ENCODE results near the gene SUPT3H.
A peak's percentile ranks its signal among the peaks of the same experiment; 100 is the strongest.

The SUPT3H gene

DNA sequence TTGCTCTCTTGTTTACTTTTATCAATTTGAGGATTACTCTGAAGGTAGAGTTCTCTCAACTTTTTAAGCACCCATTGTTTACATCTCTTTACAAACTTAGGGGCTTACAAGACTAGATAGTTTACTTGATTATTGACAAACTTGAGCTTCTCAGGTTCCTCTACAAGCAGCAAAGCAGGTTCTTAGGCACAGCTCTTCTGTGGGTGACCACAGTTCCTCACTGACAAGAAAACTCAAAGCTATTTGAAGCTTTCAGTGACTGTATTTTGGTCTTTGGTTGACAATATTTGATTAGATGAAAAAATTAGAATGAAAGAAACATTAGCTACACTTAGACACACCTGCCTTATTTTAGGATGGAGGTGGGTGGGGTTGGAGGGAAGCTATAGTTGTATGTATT is 376.9 kb downstream of the SUPT3H start:
- no peak for DNase-seq (ENCODE audit: low spot score)

DNA sequence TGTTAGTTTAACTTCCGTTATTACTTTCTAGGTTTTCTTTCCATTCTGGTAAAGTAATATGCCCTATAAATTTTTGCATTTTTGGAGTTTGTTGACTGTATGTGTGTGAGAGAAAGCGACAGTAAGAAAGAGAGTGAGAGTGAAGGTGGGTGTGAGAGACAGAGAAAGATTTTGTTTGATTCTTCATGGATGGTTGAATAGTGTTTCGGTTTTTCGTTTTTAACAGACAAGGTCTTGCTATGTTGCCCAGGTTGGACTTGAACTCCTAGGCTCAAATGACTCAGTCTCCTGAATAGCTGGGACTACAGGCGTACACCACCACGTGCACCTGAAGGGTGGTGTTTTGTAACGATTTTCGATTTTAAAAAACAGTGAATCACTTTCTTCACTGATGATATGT is 378.7 kb downstream of the SUPT3H start:
- no peak for DNase-seq (ENCODE audit: low spot score)

DNA sequence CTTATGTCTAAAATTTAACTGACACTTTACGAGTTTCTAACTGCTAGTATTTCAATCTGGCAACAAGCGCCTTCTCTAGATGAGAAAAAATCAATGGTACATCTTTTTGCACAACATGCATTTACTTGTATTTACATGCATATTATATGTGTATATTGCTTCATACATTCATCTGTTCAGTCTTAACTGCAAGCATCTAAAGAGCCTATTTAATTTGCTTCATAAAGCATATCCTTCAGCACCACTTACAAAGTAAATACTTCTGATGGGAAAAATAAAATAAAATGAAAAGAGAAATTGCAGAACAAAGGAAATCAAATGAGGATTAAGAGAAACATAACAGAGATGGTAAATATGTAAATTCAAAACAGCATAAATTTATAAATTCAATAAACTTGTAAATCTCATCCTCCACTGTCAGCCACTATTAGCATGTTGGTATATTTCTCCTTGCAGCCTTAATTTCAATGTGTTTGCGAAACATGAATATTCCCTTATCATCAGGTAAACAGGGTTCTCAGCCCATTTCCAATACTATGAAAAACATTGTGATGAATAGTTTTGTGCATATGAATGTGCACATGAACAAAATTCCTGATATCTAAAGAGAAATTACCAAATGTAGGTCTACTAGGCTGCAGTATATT is 382.1 kb downstream of the SUPT3H start:
- no peak for DNase-seq (ENCODE audit: low spot score)

DNA sequence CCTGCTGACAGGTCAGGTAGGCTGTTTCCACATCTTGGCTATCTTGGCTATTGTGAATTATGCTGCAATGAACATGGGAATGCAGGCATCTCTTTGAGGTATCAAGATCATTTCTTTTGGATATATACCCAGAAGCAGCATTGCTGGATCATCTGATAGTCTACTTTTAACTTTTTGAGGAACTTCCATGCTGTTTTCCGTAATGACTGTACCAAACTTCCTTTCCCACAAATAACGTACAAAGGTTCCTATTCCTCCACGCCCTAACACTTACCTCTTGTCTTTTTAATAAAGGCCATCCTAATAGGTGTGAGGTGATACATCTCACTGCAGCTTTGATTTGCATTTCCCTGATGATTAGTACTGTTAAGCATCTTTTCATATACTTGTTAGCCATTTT is 388.3 kb downstream of the SUPT3H start:
- no peak for DNase-seq (ENCODE audit: low spot score)

DNA sequence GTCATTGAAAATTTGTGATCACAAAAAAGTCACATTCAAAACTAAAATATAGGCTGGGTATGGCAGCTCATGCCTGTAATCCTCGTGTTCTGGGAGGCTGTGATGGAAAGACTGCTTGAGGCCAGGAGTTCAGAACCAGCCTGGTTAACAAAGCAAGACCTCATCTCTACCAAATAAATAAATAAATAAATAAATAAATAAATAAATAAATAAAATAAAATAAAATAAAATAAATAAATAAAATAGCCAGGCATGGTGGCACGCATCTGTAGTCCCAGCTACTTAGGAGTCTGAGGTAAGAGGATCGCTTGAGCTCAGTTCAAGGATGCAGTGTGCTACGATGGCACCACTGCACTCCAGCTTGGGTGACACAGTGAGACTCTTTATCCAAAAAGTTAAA is 392.7 kb downstream of the SUPT3H start:
- no peak for DNase-seq (ENCODE audit: low spot score)

DNA sequence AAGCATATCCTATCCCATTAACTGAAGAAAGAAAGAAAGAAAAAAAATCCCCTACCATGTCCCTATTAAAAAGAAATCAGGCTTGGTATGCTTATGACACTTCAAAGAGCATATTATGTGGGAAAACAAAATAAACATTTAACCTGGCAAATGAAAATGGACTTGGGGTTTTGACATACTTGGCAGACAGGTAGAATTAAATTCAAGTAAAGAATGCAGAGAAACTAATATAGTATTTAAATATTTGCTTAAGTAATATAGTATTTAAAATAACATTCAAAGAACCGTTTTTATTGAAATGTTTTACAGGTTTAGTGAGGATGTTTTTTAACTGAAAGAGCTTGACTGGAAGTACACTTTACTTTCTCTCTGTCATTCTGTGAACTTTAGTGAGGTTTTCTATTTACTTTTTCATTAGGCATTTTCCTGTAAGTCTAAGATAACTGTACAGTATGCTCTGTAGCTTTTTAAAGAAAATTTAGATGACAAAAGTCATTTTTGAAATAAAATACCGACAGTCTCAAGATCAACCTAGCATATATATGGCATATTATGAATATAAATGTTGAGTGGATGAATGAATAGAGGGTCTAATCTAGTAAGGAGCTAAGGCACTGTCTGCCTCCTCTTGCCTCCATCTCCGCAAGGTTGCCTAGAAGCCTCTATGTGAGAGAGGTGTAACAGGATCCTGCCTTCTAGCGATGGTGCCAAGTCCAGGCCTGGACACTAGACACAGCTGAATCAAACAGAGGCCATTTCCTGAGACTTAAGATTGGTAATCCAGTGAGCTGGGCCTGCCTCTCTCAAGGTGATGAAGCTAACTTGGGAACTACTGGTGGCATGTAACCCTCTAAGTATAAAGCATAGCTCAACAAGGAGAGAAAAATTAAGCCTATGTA is 394.0 kb downstream of the SUPT3H start:
- no peak for DNase-seq (ENCODE audit: low spot score)

DNA sequence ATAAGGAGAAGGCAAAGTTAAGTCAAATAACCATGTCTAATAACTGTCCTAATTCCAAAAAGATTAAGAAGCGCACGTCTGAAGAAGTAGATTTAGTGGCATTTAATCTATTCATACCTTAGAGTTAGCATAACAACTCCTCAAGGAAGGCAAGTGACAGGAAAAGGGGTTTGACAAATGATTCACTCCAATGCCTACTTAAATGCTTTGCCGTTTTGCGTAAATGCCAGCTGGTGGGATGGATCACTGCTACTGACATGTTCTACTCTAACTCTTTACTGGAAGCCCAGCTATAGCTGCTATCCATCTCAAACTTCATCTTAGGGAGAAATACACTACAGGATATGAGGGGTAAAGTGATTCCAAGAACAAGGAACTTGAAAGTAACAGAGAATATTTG is 396.9 kb downstream of the SUPT3H start:
- no peak for DNase-seq (ENCODE audit: low spot score)

DNA sequence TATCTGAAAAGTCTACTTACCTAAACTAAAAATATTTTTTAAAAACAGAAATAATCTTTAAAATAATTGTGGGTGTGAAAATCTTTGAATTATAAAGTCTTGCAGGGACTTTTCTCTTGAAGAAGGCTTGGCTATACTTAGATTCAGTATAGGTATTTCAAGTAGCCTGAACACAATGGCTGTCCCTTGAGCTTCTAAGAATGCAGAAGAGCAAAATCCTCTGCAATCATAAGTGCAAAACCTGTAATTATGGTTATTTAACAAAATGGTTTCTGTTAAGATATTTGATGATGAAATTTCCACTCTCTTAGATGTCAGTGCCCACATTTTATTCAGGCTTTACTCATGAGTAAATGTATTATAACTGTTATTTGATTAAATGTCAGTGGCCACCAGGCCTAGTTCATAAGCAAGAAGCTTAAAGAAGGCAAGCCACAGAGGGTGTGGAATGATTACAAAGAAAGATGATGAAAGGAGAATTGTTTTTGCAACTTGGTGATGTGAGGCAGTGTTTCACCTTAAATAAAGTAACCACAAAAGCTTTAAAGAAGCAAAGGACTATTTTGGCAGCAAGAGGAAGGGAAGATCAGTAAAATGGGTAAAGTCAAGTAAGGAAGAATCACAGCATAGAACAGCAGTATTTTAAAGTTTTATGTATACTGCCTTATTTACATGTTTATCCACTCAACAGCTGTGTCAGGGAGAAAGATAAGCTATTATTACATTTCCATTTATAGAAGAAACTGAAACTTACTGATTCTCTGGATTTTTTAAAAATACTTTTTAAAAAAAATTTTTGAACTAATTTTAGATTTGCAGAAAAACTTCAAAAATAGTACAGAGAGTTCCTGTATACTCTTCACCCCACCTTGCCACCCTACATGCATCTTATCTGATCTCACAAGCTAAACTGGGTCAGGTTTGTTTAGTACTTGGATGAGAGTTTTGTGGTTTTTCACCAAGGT is 400.8 kb downstream of the SUPT3H start:
- DNase-seq (ENCODE audit: low spot score): no peak

DNA sequence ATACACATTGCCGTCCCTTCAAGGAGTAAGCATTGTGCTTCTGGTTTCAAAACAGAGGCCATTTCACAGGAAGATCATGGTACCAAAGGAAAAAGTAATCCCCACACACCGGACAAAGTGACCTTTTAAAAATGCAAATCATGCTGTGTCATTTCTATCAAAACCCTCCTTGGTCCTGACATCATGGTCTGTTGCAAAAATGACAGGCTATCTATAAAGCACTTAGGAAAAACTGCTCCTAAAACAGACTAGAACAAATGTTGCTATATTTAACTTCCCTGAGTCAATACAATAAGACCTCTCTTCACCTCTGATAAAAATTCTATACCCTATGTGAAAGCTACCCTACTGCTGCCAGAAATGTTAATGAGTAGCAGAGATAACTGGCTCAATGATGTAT is 403.2 kb downstream of the SUPT3H start:
- DNase-seq (ENCODE audit: low spot score): no peak

DNA sequence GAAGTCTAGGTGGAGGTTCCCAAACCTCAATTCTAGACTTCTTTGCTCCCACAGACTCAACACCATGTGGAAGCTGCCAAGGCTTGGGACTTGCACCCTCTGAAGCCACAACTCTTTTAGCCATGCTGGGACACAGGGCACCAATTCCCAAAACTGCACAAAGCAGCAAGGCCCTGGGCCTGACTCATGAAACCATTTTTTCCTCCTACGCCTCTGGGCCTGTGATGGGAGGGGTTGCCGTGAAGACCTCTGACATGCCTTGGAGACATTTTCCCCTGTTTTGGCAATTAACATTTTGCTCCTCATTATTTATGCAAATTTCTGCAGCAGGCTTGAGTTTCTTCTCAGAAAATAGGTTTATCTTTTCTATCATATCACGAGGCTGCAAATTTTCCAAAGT is 405.0 kb downstream of the SUPT3H start:
- no peak for DNase-seq (ENCODE audit: low spot score)

DNA sequence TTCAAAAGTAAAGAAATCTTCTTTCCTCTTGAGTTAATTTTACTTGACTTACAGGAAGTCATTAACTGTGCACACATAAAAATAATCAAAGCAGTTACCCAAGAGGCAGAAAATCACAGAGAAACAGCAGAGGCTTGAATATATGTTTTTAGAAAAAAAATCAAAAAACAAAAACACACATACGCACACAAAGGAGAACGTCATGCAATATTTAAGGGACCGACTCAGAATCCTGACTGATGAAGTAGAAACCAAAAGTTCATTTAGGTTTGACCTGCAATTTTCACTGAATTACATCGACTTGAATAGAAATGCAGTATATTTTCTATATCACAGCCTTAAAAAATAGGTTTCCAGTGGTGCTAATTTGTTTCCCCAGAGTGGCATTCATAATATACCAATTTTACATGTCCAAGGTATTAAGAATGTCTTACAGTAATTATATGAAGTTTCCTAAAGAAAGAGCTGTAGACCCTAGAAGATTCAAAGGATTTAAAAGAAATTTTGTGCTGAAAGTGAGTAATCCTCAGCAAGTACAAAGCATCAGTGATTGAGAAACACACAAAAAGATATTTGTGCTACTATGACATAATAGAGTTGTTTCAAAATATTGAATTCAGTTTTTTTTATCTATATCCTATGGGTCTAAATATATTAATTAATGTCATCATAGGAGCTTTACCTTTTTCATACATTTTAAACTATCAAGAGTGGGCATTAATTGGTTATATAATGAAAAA is 408.1 kb downstream of the SUPT3H start:
- DNase-seq (ENCODE audit: low spot score): no peak

DNA sequence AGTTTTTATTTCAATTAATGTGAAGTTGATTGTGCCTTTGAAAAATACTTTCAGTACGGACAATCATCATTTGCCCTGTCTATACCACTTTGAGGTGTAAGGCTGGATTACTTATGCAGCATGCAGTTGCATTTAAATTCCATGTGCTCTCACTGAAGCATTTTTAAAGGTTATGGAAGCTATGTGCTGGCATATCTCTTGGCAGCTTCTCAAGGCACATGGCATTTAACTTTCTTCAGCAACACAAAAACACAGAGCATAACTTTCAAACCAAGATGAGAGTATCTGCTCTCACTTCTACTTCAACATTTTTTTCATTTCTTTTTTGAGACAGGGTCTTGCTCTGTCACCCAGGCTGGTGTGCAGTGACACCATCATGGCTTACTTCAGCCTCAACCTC is 410.3 kb downstream of the SUPT3H start:
- DNase-seq (ENCODE audit: low spot score): no peak

DNA sequence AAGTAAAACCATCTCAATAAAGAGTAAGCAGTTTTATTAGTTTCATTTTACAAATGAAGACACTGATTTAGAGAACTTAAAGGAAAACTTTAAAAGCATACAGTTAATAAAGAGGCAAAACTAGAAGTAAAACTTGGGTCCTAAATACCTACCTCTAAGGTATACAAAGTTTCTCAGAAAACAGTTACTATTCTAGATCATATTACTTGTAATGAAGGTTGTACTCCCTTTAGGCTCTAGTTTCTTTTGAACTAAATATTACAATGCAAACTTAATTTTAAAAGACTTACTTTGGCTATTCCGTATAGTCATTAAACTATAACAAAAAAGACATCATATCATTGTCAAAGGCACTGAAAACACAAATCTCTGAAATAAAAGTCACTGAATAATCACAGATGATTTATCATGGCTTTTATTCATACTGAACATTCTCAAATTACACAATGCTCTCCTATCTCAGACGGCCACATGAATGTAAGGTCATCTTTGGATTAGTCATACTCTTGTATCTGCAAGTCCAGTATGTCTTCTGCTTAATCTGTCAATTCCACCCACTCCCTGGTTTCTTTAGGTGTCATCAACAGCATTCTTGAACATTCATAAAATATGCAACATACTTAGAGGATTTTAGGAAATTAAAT is 411.2 kb downstream of the SUPT3H start:
- peak; percentile 66 for DNase-seq (ENCODE audit: low spot score)

DNA sequence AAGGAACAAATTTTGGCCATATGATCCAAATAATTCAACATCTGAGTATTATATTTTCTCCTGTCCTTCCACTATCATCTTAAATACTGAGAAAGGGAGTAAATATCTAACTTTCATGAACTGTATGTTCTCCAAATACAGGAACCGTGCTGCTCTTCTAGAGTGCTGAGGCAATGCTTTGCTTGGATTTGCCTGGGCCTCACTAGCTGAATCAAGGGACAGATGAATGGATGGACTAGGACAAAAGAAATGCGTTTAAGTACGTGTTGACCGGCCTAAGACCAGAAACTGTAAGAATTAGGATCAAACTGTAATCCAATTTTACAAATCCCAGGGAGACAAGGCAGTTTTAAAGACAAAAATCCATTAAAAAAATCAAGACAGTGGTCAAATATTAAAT is 412.0 kb downstream of the SUPT3H start:
- no peak for DNase-seq (ENCODE audit: low spot score)

DNA sequence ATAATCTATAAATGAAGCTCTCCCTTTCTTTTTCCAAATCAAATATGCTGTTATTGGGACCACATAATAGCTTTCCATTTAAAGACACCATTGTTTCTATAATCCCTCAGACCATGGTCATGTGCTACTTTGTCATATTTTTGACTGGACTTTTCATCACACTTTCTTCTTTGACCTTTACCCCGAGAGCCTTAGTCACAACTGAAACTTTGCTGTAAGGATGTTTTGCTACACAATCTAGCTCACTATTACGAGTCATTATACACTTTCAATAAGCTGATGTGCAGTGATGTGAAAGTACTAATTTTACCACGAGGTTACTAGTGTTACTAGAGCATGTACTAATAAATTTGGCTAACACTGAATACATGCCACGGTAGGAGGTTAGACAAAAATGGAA is 416.8 kb downstream of the SUPT3H start:
- DNase-seq (ENCODE audit: low spot score): peak; percentile 47

DNA sequence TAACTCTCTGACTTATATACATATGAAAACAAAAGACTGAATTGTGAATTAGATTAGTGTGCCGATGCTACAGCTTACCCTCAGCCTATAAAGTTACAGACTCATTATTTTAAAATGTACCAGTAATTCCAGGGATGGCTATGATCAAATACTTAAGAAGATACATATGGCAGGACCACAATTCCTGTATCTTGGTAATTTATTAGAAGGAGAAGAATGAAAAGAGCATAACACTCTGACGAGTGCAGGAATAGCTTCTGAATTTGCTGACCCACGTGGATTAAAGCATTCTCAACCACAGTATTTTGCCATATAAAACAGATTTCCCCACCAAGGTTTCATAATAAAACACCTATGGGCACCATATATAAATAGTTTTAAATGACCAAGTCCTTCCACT is 418.1 kb downstream of the SUPT3H start:
- DNase-seq (ENCODE audit: low spot score): no peak

DNA sequence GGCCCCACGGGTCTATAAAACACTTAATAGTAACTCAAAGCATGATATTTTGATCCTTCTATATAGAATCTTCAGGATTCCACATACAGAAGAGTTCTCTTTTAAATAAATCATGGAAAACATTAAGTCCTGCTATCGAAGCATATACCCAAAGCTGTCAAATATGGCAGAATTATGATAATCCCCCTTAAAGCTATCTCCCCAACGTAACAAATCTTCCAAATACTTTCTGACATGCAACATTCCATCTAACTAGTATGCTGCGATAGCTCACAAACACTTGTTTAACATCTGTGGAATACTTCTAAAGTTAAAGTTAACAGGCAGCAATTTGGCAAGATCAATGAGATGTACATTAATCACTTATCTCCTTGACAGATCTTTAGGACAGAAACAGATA is 420.6 kb downstream of the SUPT3H start:
- DNase-seq (ENCODE audit: low spot score): no peak

DNA sequence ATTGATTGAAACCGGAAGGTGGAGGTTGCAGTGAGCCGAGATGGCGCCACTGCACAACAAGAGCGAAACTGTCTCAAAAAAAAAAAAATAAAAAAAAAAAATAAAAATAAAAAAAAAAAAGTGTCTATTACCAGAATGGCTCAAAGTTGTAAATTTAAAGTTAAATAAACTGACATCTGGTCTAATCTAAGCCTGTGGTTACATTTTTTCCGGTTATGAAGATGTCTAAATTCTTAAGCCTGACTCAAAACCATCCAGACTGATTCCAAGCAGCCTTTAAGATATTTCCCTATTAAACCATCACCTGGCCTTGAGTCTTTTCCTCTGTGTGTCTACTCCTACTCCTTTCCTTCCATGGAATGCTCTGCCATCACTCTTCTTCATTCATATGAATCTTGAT is 421.3 kb downstream of the SUPT3H start:
- no peak for DNase-seq (ENCODE audit: low spot score)

DNA sequence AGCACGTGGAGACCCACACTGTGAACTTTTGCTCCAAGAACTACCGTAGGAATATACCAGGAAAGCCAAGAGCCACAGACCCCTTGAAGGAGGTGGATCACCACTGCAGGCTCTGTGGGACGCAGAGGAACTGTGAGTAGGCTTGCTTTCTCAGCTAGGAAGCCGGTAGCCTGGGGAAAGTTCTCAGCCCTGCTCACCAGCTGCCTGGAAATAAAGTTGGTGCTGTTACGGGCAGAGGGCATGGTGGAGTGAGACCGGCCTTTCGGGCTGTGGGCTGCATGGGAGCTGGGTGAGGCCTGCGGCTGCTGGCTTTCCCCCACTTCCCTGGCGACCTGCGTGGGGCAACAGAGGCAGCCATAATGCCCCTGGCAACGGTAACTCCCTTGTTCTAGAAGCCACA is 422.6 kb downstream of the SUPT3H start:
- DNase-seq (ENCODE audit: low spot score): no peak

DNA sequence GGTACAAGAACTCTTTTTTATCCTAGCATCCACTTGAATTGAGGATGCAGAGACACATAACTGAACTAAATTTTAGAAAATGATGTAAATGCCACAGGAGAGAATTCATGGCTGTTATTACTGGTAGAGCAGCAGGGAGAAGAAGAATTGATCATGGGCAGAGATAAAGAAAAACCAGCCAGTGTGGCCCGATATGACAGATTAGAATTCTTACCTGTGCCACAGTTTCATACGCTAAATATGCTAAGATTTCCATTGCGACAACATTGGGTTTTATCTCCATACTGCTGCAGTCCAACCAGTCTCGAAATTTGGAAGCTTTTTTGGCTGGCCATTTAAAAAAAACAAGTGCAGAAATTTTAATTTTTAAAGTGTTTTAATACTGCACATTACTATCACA is 423.5 kb downstream of the SUPT3H start:
- DNase-seq (ENCODE audit: low spot score): no peak

DNA sequence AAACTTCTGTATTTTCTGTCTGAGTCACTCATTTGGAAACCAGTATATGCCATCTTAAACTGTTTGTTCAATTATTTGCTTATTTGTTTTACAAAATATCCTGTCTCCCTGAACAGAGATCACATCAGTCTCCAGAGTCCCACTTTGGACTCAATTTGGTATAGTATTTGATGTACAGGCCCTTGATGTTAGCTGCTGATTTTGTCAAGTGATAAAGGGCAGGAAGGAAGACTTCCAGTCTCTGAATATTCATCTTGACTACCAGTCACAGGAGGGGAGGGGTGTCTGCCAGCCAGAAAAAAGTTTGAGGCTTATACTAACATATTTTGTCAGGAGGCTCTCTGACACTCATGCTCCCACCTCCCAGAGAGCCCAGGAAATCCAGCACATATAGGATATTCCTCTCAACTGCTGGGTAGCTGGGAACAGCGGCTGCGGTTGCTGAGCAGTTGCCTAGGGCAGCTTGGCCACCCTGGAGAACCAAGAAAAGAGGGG is 426.4 kb downstream of the SUPT3H start:
- no peak for DNase-seq (ENCODE audit: low spot score)
